ENCODE data around the gene RNF214.

Gene RNF214

DNA sequence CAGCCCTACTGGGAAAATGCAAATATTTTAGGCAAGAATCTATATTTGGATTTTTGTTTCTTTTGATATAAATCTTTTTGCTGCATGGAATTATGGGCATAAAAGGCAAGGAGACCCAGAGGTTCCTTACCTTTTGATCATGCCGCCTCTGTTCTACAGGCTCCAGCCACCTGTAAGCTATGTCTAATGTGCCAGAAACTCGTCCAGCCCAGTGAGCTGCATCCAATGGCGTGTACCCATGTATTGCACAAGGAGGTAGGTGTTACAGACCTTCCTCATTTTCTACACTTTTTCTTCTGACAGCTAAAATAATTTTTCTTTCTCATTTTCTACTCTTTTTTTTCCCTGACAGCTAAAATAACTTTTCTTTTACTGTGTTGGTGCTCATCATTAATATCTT lies 50.5 kb downstream of the RNF214 start:
- no peak for DNase-seq (ENCODE audit: low read depth)

GRCh38 chr11:117284053-117284452 lies 51.6 kb downstream of the RNF214 start:
- DNase-seq (ENCODE audit: low read depth), result no peak

DNA sequence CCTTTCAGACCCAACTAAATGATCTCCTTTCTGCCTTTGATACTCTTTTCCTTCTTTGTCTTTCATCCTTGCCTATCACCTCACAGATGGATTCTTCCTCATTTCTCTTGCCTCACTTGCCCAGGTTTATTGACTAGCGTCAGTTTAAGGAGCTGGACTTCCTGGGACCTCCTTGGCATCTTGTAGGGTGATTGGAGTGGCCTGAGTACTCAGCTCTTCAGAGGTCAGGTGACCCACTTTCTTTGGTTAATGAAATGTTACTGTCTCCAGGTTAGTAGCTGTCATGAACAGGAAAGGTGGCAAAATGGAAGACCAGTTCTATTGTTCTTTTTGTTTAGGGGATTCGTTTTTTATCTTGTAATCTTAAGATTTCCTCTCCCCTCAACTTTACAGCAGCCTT lies 54.1 kb downstream of the RNF214 start:
- no peak for DNase-seq (ENCODE audit: low read depth)

GRCh38 chr11:117287668-117288067 lies 55.2 kb downstream of the RNF214 start:
- DNase-seq (ENCODE audit: low read depth), result no peak

DNA sequence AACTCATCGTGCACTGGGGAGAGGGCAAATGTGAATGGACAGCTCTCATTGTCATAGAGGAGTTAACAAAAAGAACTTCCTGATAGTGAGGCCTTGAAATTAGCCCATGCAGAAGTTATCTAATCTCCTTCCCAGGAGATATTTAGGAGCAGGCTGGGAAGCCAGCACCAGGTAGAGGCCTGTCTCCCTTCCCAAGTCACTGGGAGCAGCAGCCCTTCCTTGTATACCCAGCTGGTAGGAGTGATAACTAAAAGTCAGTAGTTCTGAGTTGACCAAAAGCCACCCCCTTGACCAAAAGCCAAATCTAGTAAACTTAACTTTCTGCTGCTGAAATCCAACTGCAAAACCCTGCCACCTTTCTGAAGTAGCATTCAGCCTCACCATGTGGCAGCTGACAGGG lies 57.3 kb downstream of the RNF214 start:
- DNase-seq (ENCODE audit: low read depth), result no peak

DNA sequence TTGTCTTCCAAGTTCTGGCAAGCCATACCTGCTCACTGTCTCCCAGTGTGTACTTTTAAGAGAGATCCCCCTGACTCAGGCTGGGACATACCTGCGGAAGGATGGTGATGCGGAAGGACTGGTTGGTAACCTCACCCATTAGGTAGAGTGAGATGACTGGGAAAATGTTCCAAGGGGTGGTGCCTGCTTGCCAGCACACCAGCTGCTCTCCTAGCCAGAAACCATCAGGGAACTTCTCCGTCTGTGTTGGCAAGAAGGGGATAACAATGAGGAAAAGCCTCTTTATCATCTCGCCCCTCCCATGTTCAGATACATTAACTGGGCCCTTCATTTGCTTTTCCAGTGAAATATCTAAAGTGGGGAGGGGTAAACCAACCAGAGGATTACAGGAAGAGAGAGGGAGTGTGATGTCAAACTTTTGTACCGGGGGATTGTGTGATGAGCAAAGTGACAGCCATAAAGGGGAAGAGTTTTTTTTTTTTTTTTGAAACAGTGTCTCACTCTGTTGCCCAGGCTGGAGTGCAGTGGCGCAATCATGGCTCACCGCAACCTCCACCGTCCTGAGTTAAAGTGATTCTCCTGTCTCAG lies 58.4 kb downstream of the RNF214 start, which contains the start of gene BACE1-AS:
Gene BACE1-AS (plus strand): TSS at position 538 of the 588 bp plus-strand sequence.
- DNase-seq (ENCODE audit: low read depth), result no peak

DNA sequence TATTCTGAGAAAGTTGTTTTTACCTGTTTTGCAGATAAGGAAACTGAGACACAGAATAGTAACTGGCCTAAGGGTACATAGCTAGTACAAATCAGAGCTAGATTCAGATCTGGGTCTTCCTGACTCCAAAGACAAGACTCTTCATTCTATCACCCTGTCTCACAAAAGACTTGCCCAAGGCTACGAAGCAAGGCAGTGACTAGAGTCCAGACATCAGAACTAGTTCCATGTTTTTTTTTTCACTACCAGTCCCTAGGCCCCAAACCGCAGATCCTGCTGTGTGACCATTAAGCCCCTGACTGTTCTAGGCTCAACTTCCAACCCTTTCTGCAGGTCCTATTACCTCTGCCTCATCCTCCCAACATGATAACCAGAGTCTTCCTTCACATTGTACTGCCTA lies 60.1 kb downstream of the RNF214 start:
- no peak for DNase-seq (ENCODE audit: low read depth)

DNA sequence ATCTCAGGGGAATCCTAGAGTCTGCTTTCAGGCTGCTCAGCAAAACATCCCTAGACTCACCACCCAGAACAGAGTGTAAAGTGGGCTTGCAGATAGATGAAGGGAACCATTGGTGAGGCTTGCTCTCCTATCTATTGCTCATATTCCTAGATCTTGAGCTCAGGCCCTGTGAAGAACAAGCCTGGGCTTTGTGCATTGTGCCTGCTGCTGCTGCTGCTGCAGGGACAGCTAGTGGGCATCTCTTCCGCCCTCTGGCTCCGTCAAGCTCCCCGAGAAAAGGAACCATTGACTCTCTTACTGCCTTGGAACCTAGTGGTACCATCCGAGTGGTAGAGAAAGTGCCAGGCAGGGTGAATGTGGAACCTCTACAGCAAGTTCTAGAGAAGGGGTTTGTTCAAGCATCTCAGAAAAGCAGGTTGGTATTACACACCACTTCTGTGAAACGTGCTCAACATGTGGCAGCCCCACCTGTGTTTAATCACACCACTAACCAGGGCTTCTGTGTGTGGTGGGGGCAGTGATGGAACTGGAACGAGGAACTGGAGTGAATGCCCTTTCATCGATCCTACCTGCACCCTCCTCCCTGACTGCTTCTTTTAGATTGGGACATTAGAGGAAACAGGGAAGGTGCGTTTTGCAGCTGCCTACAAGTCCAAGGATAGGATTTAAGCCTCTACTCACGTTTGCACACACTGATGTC lies 63.1 kb downstream of the RNF214 start:
- DNase-seq (ENCODE audit: low read depth), result no peak

GRCh38 chr11:117296881-117297280 lies 64.4 kb downstream of the RNF214 start:
- DNase-seq (ENCODE audit: low read depth), result no peak

DNA sequence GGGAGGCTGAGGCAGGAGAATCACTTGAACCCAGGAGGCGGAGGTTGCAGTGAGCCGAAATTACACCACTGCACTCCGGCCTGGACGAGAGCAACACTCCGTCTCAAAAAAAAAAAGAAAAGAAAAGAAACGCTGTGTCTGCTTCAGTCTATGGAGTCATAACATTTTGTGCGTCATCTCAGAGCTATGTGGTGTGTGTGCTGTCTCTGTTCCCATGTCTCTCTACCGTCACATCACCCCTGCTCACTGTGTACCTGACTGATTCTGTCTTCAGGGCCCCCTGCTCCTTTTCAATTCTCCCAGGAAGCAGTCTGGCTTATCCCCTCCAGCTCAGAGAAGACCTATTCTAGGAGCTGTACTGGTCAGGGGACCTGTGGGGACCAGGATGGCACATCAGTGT lies 65.7 kb downstream of the RNF214 start:
- DNase-seq (ENCODE audit: low read depth), result no peak

- DNase-seq (ENCODE audit: low read depth), result no peak
Measured at GRCh38 chr11:117299351-117300282, 67.1 kb downstream of the RNF214 start.

DNA sequence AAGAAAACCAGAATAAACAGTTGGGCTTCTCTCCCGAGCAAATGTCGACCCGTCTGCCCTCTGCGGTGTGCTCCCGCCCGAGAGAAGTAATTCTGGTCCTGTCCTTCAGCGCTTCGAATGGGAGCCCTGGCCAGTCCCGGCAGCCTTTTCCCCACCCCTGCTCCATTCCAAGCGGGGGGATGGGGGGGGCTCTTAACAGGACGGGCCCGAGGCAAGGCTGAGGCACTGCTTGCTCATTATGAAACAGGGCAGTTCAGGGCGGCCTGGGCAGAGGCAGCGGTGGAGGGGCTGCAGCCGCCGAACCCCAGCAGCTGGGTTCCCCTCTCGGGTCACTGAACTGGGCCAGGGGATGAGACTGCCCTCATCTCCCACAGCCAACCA lies 67.8 kb downstream of the RNF214 start:
- DNase-seq (ENCODE audit: low read depth), result no peak

DNA sequence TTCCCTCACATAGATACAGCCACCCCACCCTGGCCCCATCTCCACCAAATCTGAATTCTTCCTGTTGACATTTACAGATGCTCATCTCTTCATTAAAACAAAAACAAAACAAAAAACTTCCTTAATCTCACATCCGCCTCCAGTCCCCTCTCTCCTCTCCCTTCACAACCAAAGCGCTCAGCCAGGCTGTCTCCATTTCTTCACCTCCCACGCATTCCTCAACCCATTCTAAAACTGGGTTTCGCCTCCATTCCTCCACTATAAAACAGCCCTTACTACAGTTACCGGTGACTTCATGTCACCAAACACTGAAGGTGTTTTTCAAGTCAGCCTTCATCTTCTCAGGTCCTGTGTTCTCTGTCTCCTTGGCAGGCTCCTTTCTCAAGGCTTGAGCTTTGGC lies 68.3 kb downstream of the RNF214 start:
- DNase-seq (ENCODE audit: low read depth), result no peak

- no peak for DNase-seq (ENCODE audit: low read depth)
Measured at GRCh38 chr11:117302228-117302627, 69.8 kb downstream of the RNF214 start.

- no peak for DNase-seq (ENCODE audit: low read depth)
Measured at GRCh38 chr11:117303101-117303500, 70.6 kb downstream of the RNF214 start.

DNA sequence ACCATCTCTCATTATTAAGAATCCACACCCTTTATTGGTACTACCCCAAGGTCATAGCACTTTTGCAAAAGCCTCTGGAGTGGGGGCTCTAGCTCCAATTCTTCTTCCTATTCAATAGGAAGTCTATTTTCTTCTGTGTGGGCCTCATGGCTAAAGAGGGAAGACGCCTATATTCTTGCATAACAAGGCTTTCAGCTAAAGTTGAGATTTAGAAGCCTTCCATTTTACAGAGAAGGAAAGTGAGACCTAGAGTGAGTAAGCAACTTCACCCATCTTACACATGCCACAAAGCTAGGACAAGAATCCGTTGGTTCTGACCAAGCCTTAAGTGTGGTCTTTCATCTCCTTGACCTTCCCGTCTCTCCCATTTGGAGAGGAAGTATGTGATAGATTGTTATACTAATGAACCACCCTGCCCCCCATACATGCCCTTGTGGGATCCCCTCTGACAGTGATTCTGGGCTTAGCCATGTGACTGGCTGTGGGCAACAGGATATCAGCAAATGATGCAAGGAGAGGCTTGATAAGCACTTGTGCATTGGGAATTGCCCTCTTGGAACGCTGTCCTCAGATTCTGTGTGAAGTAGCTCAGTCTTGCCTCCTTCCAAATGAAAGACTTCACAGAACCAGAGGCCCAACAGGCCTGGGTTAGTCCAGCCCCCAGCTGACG lies 71.3 kb downstream of the RNF214 start:
- DNase-seq (ENCODE audit: low read depth), result no peak

DNA sequence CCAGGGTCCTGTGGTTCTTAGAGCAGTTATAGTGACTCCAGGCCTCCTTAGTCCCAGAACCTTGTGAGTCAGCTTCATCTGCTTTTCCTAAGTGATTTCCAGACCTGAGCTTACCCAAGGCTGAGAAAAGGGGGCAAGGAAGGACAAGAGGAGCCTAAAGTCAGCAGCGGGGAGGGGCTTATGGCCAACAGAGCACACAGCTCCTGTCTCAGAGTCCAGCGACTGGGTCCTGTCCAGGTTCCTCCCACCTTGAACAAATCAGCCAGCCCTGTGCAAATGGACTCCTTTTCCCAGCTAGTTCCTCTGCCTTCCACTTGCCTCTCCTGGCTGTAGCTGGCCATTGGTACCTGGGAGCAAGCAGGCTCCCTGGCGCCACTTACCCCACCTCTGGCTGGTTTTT lies 72.7 kb downstream of the RNF214 start:
- no peak for DNase-seq (ENCODE audit: low read depth)

DNA sequence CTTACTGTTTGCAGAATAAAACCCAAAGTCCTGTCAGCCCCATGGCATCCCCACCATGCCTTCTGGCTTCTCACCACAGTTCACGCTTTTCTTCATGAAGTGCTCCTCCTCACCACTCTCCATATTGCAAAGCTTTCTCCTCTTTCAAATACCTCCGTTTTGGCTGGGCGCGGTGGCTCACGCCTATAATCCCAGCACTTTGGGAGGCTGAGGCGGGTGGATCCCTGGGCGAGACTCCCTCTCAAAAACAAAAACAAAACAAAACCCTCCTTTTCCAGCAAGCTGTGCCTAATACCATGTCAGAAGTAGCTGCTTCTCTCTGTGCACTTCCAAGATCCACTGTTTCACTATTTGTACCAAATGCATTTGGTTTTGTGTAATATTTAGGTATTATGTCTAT lies 76.8 kb downstream of the RNF214 start:
- no peak for DNase-seq (ENCODE audit: low read depth)

- DNase-seq (ENCODE audit: low read depth), result no peak
Measured at GRCh38 chr11:117313091-117313490, 80.6 kb downstream of the RNF214 start.

DNA sequence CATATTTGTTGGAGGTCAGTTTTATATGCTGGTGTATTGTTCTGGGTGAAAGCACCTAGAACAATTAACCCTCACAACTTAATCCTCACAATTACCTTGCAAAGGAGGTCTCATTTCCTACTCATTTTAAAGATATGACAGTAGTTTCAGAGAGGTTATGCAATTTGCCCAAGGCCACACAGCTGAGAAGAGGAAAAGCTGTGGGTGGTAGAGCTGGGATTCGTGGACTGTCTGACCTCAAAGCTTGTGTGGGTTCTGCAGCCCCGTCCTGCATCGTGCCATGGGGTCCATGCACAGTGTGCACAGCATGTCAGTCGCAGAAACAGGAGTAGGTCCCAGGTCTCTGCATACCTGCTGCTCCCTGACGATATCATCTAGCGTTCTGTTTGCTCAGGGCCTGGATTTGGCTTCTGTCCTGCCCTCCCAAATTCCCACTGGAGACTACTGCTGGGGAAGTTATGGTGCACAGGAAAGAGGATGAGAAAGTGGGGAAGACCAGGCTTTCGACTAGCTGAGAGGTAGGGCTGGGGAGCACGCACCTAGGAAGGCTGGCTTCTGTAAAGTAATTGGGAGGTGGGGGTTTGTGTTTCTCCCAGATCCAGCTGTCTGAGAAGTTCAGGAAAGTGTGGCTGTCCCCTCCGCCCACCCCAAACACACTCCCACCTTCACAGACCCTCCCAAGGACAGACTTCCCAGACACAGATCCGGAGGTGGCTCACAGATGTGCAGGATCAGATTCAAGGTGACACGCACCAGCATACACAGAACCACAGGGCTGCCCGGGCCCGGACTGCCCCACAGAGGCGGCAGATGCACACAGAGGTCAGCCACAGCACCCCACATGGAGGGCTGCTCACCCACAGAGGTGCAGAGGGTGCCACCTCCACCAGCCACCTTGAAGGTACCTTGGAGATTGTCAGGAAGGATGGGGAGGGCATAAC lies 81.6 kb downstream of the RNF214 start:
- DNase-seq (ENCODE audit: low read depth), result no peak

DNA sequence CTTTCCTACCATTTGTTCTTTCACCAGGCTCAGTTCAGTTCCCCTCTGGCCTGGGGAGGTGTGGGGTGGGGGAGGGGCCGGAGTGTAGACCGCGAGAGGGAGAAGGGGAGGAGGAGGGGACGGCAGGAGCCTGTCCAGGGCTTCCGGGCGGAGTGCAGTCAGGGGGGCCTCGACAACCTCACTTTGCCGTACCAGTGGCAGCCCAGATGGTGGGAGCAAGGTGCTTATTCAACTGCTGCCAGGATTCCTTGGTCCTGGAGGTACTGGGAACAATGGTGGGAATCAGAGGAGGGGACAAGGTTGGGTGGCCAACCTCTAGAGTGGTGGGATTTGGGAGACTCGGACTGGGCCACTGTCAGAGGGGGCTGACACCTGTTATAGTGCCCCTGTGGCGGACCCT lies 82.4 kb downstream of the RNF214 start:
- no peak for DNase-seq (ENCODE audit: low read depth)

Data from stimulated activated CD8-positive, alpha-beta memory T cell treated with anti-CD3 and anti-CD28 coated beads, Interleukin-7, amount 100 ng/mL, for 24 hours (primary cell).